HepG2 (cell line): ENCODE measurements around the gene CFAP43. TPM values are rescaled to one million over a fixed set of nuclear protein-coding genes. Genes with fewer than 3 reads are reported as not detected.

Experiments
- ARID5B ChIP-seq: IDR thresholded peaks from 2 replicates; pipeline ENCODE4 v1.4.0; 2020; ENCODE audit warnings: mild to moderate bottlenecking, missing genetic modification reagents
- BCL6 ChIP-seq: IDR thresholded peaks from 2 replicates; pipeline ENCODE4 v1.6.1; 2016; ENCODE audit warnings: missing genetic modification reagents, missing compliant biosample characterization
- EEA1 ChIP-seq: sonication (generic); formaldehyde crosslinking; IDR thresholded peaks from 2 replicates; pipeline ENCODE4 v1.5.1; 2020; ENCODE audit warnings: mild to moderate bottlenecking, missing genetic modification reagents, borderline replicate concordance
- ISL2 ChIP-seq: sonication (generic); formaldehyde crosslinking; IDR thresholded peaks from 2 replicates; pipeline ENCODE4 v1.5.0; 2020; ENCODE audit warnings: missing genetic modification reagents
- MAF1 ChIP-seq: sonication (generic); formaldehyde crosslinking; IDR thresholded peaks from 2 replicates; pipeline ENCODE4 v1.5.0; 2020; ENCODE audit warnings: missing genetic modification reagents, borderline replicate concordance
- NAIF1 ChIP-seq: sonication (generic); formaldehyde crosslinking; IDR thresholded peaks from 2 replicates; pipeline ENCODE4 v1.5.0; 2020; ENCODE audit warnings: mild to moderate bottlenecking, missing genetic modification reagents, borderline replicate concordance
- NR2F1 ChIP-seq, 2 experiments: fragments of 450-650 bp in 1 of 2; formaldehyde crosslinking in 1 of 2; IDR thresholded peaks; 2 replicates each; pipeline versions ENCODE4 v1.5.0 to v1.6.1; 2016 to 2020; ENCODE audit warnings: mild to moderate bottlenecking in 1 of 2, missing compliant biosample characterization in 1 of 2, missing genetic modification reagents in 1 of 2, moderate library complexity in 1 of 2
- NR2F2 ChIP-seq: IDR thresholded peaks from 2 replicates; pipeline ENCODE4 v1.6.1; 2012; ENCODE audit warnings: low read depth, inconsistent platforms, borderline replicate concordance
- PCBP2 ChIP-seq: fragments of 200-400 bp; formaldehyde crosslinking; optimal IDR thresholded peaks from 2 replicates; pipeline ENCODE3; 2018; ENCODE audit warnings: low read length, low read depth; ENCODE audit not compliant: poor library complexity, severe bottlenecking
- RARA ChIP-seq: IDR thresholded peaks from 2 replicates; pipeline ENCODE4 v1.6.1; 2016; ENCODE audit warnings: missing genetic modification reagents, missing compliant biosample characterization
- SALL1 ChIP-seq: sonication (generic); formaldehyde crosslinking; IDR thresholded peaks from 2 replicates; pipeline ENCODE4 v1.8.0; 2022; ENCODE audit warnings: mild to moderate bottlenecking, missing genetic modification reagents
- SAP130 ChIP-seq: IDR thresholded peaks from 2 replicates; pipeline ENCODE4 v1.6.1; 2016; ENCODE audit warnings: low read depth
- THYN1 ChIP-seq: sonication (generic); formaldehyde crosslinking; IDR thresholded peaks from 2 replicates; pipeline ENCODE4 v1.8.1; 2023; ENCODE audit warnings: low read depth, mild to moderate bottlenecking, moderate library complexity, missing genetic modification reagents, borderline replicate concordance
- U2AF2 ChIP-seq: fragments of 200-400 bp; formaldehyde crosslinking; IDR thresholded peaks from 2 replicates; pipeline ENCODE4 v1.6.1; 2017; ENCODE audit warnings: low read depth, mild to moderate bottlenecking, low read length
- ZNF83 ChIP-seq: sonication (generic); formaldehyde crosslinking; IDR thresholded peaks from 2 replicates; pipeline ENCODE4 v1.4.0; 2020; ENCODE audit warnings: missing genetic modification reagents, mild to moderate bottlenecking, borderline replicate concordance
- ZSCAN20 ChIP-seq: sonication (generic); formaldehyde crosslinking; IDR thresholded peaks from 2 replicates; pipeline ENCODE4 v1.4.0; 2020; ENCODE audit warnings: missing genetic modification reagents, mild to moderate bottlenecking, borderline replicate concordance
- polyA plus RNA-seq, 8 experiments: library from polyadenylated mRNA; depleted of rRNA in 3 of 8; stranded (reverse) in 7 of 8; unstranded in 1 of 8; fragments of >200 nt; fragmentation: Illumina TruSeq in 4 of 8; extraction: Trizol in 4 of 8; gene quantifications; 2 replicates each; pipeline versions ENCODE4 v1.2.1 to v1.2.3, GENCODE V29; 2011 to 2016; ENCODE audit warnings: low read depth in 4 of 8, missing spikeins in 1 of 8, mixed read lengths in 1 of 8; ENCODE audit not compliant: insufficient read depth in 1 of 8
- total RNA-seq, 5 experiments: library from RNA; depleted of rRNA; stranded (reverse); fragments of >200 nt; fragmentation: Illumina TruSeq; extraction: Trizol; gene quantifications; 2 replicates each; pipeline ENCODE4 v1.2.3, GENCODE V29; 2016; ENCODE audit warnings: low read depth in 1 of 5
- TF ChIP-seq, protein P1 (sequence below): sonication (generic); formaldehyde crosslinking; IDR thresholded peaks from 2 replicates; pipeline ENCODE4 v1.5.0; 2020; ENCODE audit warnings: missing genetic modification reagents
- TF ChIP-seq, protein P2 (sequence below): sonication (generic); formaldehyde crosslinking; conservative IDR thresholded peaks from 2 replicates; pipeline ENCODE4 v1.4.0; 2020; ENCODE audit warnings: missing genetic modification reagents
- TF ChIP-seq, protein P3 (sequence below): sonication (generic); formaldehyde crosslinking; IDR thresholded peaks from 2 replicates; pipeline ENCODE4 v1.4.0; 2020; ENCODE audit warnings: missing genetic modification reagents

The CFAP43 gene
- total and polyA plus RNA-seq, 2 of the 13 experiments (the other 11 are each of a cell fraction or from before 2014, with no cell fraction given): 0.24 to 0.38 TPM

- TF ChIP-seq, protein P1, sequence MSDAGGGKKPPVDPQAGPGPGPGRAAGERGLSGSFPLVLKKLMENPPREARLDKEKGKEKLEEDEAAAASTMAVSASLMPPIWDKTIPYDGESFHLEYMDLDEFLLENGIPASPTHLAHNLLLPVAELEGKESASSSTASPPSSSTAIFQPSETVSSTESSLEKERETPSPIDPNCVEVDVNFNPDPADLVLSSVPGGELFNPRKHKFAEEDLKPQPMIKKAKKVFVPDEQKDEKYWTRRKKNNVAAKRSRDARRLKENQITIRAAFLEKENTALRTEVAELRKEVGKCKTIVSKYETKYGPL: no peak
- 0 out of 2 replicates have a peak, but pooled peaks have one; percentile 28 for TF ChIP-seq SAP130
- TF ChIP-seq NR2F2: peak; percentile 71
- peak; percentile 41 to 63; a peak in 2 of 4 replicates for TF ChIP-seq NR2F1 (CRISPR knock-in tag; IDR thresholded peaks at IDR 0.05)
- TF ChIP-seq, protein P2, sequence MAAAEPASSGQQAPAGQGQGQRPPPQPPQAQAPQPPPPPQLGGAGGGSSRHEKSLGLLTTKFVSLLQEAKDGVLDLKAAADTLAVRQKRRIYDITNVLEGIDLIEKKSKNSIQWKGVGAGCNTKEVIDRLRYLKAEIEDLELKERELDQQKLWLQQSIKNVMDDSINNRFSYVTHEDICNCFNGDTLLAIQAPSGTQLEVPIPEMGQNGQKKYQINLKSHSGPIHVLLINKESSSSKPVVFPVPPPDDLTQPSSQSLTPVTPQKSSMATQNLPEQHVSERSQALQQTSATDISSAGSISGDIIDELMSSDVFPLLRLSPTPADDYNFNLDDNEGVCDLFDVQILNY (CRISPR knock-in tag): no peak
- TF ChIP-seq SALL1 (CRISPR knock-in tag): peak; percentile 40; the same call in 1 of the 2 replicates
- peak; percentile 61 for TF ChIP-seq RARA (CRISPR knock-in tag)
- TF ChIP-seq ISL2: 0 out of 2 replicates have a peak, but pooled peaks have one; percentile 19
- no peak for TF ChIP-seq NAIF1 (CRISPR knock-in tag)
- TF ChIP-seq, protein P3, sequence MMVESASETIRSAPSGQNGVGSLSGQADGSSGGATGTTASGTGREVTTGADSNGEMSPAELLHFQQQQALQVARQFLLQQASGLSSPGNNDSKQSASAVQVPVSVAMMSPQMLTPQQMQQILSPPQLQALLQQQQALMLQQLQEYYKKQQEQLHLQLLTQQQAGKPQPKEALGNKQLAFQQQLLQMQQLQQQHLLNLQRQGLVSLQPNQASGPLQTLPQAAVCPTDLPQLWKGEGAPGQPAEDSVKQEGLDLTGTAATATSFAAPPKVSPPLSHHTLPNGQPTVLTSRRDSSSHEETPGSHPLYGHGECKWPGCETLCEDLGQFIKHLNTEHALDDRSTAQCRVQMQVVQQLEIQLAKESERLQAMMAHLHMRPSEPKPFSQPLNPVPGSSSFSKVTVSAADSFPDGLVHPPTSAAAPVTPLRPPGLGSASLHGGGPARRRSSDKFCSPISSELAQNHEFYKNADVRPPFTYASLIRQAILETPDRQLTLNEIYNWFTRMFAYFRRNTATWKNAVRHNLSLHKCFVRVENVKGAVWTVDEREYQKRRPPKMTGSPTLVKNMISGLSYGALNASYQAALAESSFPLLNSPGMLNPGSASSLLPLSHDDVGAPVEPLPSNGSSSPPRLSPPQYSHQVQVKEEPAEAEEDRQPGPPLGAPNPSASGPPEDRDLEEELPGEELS (CRISPR knock-in tag): peak; percentile 48; the same call in 1 of the 2 replicates
- no peak for TF ChIP-seq MAF1 (CRISPR knock-in tag)
- no peak for TF ChIP-seq ZNF83
- 0 out of 2 replicates have a peak, but pooled peaks have one; percentile 23 for TF ChIP-seq BCL6 (CRISPR knock-in tag)
- TF ChIP-seq ARID5B (CRISPR knock-in tag): peak; percentile 60
- TF ChIP-seq THYN1 (CRISPR knock-in tag): no peak
- TF ChIP-seq EEA1 (CRISPR knock-in tag): no peak
- TF ChIP-seq U2AF2: no peak
- no peak for TF ChIP-seq ZSCAN20 (CRISPR knock-in tag)
- TF ChIP-seq PCBP2: no peak
Measured at GRCh38 chr10:104279550-104280259, 47.5 kb upstream of the CFAP43 start (continued).
